Activated gamma-delta T cell treated with Interleukin-2 at 50 U/mL for 16 hours (primary cell): ENCODE data around the gene NID2.

Experiments used
- DNase-seq: peaks from one replicate; pipeline ENCODE4 v3.0.0-alpha.2; 2020

The NID2 gene

GRCh38 chr14:51998348-51998747 is 70.5 kb downstream of the NID2 start:
- no peak for DNase-seq

GRCh38 chr14:51996148-51996746 is 72.6 kb downstream of the NID2 start:
- DNase-seq: no peak

GRCh38 chr14:51993285-51993920 is 75.5 kb downstream of the NID2 start:
- DNase-seq: no peak

- DNase-seq: no peak
Observed at GRCh38 chr14:51990488-51990887, 78.4 kb downstream of the NID2 start.

- DNase-seq: peak; percentile 88
Observed at GRCh38 chr14:51989293-51990234, 79.3 kb downstream of the NID2 start, which contains the start of gene RTRAF. TSS of gene RTRAF (plus strand) at chr14:51989546. CDS start at chr14:51989640, 94 bp downstream.

GRCh38 chr14:51988221-51988620 is 80.6 kb downstream of the NID2 start:
- no peak for DNase-seq

- DNase-seq: no peak
Observed at GRCh38 chr14:51981218-51981854, 87.5 kb downstream of the NID2 start.

- DNase-seq: peak; percentile 85
Observed at GRCh38 chr14:51979088-51979709, 89.7 kb downstream of the NID2 start.

- no peak for DNase-seq
Observed at GRCh38 chr14:51978681-51979085, 90.2 kb downstream of the NID2 start.

- no peak for DNase-seq
Observed at GRCh38 chr14:51977075-51977474, 91.8 kb downstream of the NID2 start.

GRCh38 chr14:51972566-51972965 is 96.3 kb downstream of the NID2 start:
- DNase-seq: no peak

GRCh38 chr14:51969852-51970540 is 98.9 kb downstream of the NID2 start:
- no peak for DNase-seq

GRCh38 chr14:51967521-51967920 is 101.3 kb downstream of the NID2 start:
- no peak for DNase-seq

- no peak for DNase-seq
Observed at GRCh38 chr14:51963286-51963685, 105.6 kb downstream of the NID2 start.

- DNase-seq: no peak
Observed at GRCh38 chr14:51962711-51963110, 106.1 kb downstream of the NID2 start.

GRCh38 chr14:51960866-51961265 is 108.0 kb downstream of the NID2 start:
- DNase-seq: no peak

- no peak for DNase-seq
Observed at GRCh38 chr14:51959928-51960327, 108.9 kb downstream of the NID2 start.

GRCh38 chr14:51957950-51958349 is 110.9 kb downstream of the NID2 start:
- DNase-seq: no peak
